Upper lobe of right lung (tissue), 1 donor: ENCODE results near the gene FAM234A. TPM values are rescaled to one million over a fixed set of nuclear protein-coding genes. Genes with fewer than 3 reads are reported as not detected.
"Not testable (repeated sequence)": the region's sequence is repeated elsewhere in the genome, so short reads cannot be mapped to it uniquely, and the experiment has no call there.

ENCODE experiments used
- ATAC-seq: fragments of 200-7000 bp; cut with Tn5 transposase; one replicate; pipeline ENCODE4 v1.9.1; 2020; ENCODE audit warnings: mild to moderate bottlenecking, moderate library complexity
- DNase-seq: peaks from one replicate; pipeline ENCODE4 v3.0.0-alpha.2; 2020
- H3K27ac ChIP-seq: fragments of 200-600 bp; one replicate; pipeline ENCODE4 v1.8.0; 2022
- H3K27me3 ChIP-seq: fragments of 200-600 bp; one replicate; pipeline ENCODE4 v1.8.0; 2022; ENCODE audit warnings: mild to moderate bottlenecking
- H3K36me3 ChIP-seq: fragments of 200-600 bp; one replicate; pipeline ENCODE4 v1.8.0; 2022
- H3K4me1 ChIP-seq: fragments of 200-600 bp; one replicate; pipeline ENCODE4 v1.8.0; 2022
- H3K4me3 ChIP-seq: fragments of 200-600 bp; one replicate; pipeline ENCODE4 v1.8.0; 2022; ENCODE audit warnings: mild to moderate bottlenecking
- H3K9me3 ChIP-seq: fragments of 200-600 bp; one replicate; pipeline ENCODE4 v1.8.0; 2022
- CTCF ChIP-seq: fragments of 200-600 bp; IDR thresholded peaks from one replicate; pipeline ENCODE4 v1.8.0; 2022; ENCODE audit warnings: antibody characterized with exemption
- intact Hi-C: fragments of 100-400 bp; cut with DNase I; formaldehyde crosslinking; loops from one replicate; pipeline ENCODE4 v1.11.0; 2022
- total RNA-seq: library from RNA; stranded (reverse); fragmentation: NEBNext Ultra II Directional; extraction: Animal tissue kit (Norgen Biotek cat#: 25700); gene quantifications from one replicate; pipeline ENCODE4 v1.2.1, GENCODE V29; 2021
- donor health status: DM: no; HTN: yes; CAD: no; lungs with severe emphysema.

Gene FAM234A
- total RNA-seq, 1 donor from 2014 or later = 56.0 TPM

GRCh38 chr16:252366-253337, 18.0 kb downstream of the FAM234A start:
- Histone ChIP-seq H3K27me3 (no peaks in the 10 kb centered on the region), H3K4me1 (no peaks in the 10 kb centered on the region), H3K4me3 (peak overlapping the region; percentile 15), H3K27ac (peak overlapping the region; percentile 42), H3K9me3 (no peaks in the 10 kb centered on the region), H3K36me3 (peaks cover 29% of the 10 kb centered on the region)
- no peak for TF ChIP-seq CTCF
- ATAC-seq (no peak), DNase-seq (no peak)
- intact Hi-C loops = no loop called here

DNA sequence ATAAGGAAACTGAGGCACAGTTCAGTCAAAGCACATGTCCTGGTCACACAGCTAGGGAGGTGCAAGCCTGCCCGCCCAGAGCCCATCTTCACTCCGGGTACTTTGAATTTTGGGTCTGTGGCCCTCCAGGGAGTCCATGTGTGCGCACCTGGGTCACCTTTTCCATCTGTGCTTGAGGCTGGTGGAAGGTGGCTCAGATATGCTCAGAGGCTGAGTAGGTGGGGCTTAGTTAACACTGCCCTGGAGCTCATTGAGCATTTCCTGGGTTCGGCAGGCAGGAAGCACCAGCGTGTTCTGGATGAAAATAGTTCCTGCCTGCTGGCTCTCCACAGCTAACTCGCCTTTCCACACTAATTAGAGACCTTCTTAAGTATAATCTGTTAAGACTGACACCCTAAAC, 19.2 kb downstream of the FAM234A start:
- no peak overlapping the region for H3K27ac ChIP-seq
- no peaks in the 10 kb centered on the region for H3K9me3 ChIP-seq
- intact Hi-C loops = no loop called here
- H3K4me1 ChIP-seq = no peaks in the 10 kb centered on the region
- H3K27me3 ChIP-seq = no peaks in the 10 kb centered on the region
- no peak for ATAC-seq
- TF ChIP-seq CTCF = no peak
- H3K36me3 ChIP-seq = peaks cover 29% of the 10 kb centered on the region
- no peak overlapping the region for H3K4me3 ChIP-seq
- DNase-seq = no peak

DNA sequence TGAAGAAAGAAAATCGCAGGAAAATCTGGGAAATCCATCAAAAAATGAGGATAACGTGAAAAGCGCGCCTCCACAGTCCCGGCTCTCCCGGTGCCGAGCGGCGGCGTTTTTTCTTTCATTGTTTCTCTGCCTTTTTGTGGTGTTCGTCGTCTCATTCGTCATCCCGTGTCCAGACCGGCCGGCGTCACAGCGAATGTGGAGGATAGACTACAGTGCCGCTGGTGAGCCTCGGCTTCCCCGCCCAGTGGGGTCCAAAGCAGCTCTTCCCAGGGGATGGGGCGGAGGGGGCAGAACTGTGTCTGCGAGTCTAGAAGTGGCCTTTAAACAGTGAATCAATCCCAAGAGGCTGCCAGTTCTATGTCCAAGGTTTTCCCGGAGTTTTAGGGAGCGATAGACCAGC, 19.8 kb downstream of the FAM234A start:
- no peak for TF ChIP-seq CTCF
- no peak for DNase-seq
- peaks cover 30% of the 10 kb centered on the region for H3K36me3 ChIP-seq
- H3K4me1 ChIP-seq = no peaks in the 10 kb centered on the region
- intact Hi-C loops = no loop called here
- H3K27ac ChIP-seq = no peak overlapping the region
- H3K4me3 ChIP-seq = no peak overlapping the region
- no peaks in the 10 kb centered on the region for H3K27me3 ChIP-seq
- no peaks in the 10 kb centered on the region for H3K9me3 ChIP-seq
- ATAC-seq = no peak

GRCh38 chr16:255183-255582, 20.6 kb downstream of the FAM234A start:
- ATAC-seq (no peak), DNase-seq (no peak)
- no peaks in the 10 kb centered on the region for H3K27me3 ChIP-seq
- H3K36me3 ChIP-seq = peaks cover 30% of the 10 kb centered on the region
- no peak for TF ChIP-seq CTCF
- H3K27ac ChIP-seq = no peak overlapping the region
- intact Hi-C loops = no loop called here
- H3K4me3 ChIP-seq = no peak overlapping the region
- no peaks in the 10 kb centered on the region for H3K9me3 ChIP-seq
- no peaks in the 10 kb centered on the region for H3K4me1 ChIP-seq

DNA sequence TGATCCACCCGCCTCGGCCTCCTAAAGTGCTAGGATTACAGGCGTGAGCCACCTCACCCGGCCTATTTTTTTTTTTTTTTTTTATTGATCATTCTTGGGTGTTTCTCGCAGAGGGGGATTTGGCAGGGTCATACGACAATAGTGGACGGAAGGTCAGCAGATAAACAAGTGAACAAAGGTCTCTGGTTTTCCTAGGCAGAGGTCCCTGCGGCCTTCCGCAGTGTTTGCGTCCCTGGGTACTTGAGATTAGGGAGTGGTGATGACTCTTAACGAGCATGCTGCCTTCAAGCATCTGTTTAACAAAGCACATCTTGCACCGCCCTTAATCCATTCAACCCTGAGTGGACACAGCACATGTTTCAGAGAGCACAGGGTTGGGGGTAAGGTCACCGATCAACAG, 23.5 kb downstream of the FAM234A start:
- H3K36me3 ChIP-seq = peaks cover 44% of the 10 kb centered on the region
- H3K27ac ChIP-seq, DNase-seq, intact Hi-C loops, H3K4me3 ChIP-seq, H3K4me1 ChIP-seq, ATAC-seq, H3K9me3 ChIP-seq, H3K27me3 ChIP-seq: not testable (repeated sequence)

DNA sequence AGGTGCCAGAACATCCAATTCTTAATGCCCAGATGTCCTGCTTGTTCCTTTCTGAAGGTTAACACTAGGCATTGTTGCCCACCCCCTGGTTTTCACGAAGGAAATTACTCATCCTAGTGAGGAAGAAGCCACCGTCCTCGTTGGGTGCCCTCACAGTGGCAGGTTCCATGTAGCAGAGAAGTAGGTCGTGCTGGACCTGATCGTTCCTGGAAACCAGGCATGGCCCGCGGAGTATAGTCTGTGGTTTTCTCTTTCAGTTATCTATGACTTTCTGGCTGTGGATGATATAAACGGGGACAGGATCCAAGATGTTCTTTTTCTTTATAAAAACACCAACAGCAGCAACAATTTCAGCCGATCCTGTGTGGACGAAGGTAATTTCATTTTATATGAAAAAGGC, 24.6 kb downstream of the FAM234A start:
- ATAC-seq (no peak), DNase-seq (no peak)
- Histone ChIP-seq H3K27ac (no peak overlapping the region), H3K4me3 (no peak overlapping the region), H3K9me3 (no peaks in the 10 kb centered on the region), H3K27me3 (no peaks in the 10 kb centered on the region), H3K4me1 (no peaks in the 10 kb centered on the region), H3K36me3 (peaks cover 53% of the 10 kb centered on the region)
- TF ChIP-seq CTCF = no peak
- intact Hi-C loops = no loop called here
